Mammary epithelial cell (primary cell): ENCODE measurements around the gene SPDYC.

Experiments
- CTCF ChIP-seq, 2 donors: IDR thresholded peaks in 1 of 2; conservative IDR thresholded peaks in 1 of 2; 2 replicates each; pipeline ENCODE4 v1.5.1; 2011 to 2012; ENCODE audit warnings: inconsistent platforms in 2 of 2, low read length in 2 of 2, mild to moderate bottlenecking in 2 of 2, control low read depth in 1 of 2, low read depth in 1 of 2; ENCODE audit not compliant: insufficient read depth in 1 of 2; ENCODE audit errors: extremely low read depth in 1 of 2
- EZH2 ChIP-seq: IDR thresholded peaks from 2 replicates; pipeline ENCODE4 v1.6.1; 2012; ENCODE audit warnings: low read length, inconsistent platforms, borderline replicate concordance

- no peak for TF ChIP-seq CTCF (conservative IDR thresholded peaks at IDR 0.05 in 1 of 2, IDR thresholded peaks at IDR 0.05 in 1 of 2; ENCODE audit: extremely low read depth in 1 of 2, insufficient read depth in 1 of 2, low read depth in 1 of 2, low read length in 2 of 2)
- TF ChIP-seq EZH2 = no peak
Measured at GRCh38 chr11:65159012-65159411, 11.0 kb upstream of the SPDYC start.
